DND-41 (cell line): ENCODE data around the gene WDR46.
A peak's percentile ranks its signal among the peaks of the same experiment; 100 is the strongest.

Experiments
- ATAC-seq: fragments of 200-7000 bp; cut with Tn5 transposase; 3 replicates; pipeline ENCODE4 v1.9.1; 2021; ENCODE audit warnings: low read depth; ENCODE audit not compliant: insufficient read depth
- DNase-seq: peaks from one replicate; pipeline ENCODE4 v3.0.0-alpha.2; 2020
- H2AFZ ChIP-seq: 2 replicates; pipeline ENCODE4 v1.6.0; 2012; ENCODE audit warnings: low read depth, low read length
- H3K27ac ChIP-seq: 2 replicates; pipeline ENCODE4 v1.5.1; 2012; ENCODE audit warnings: low read length, inconsistent platforms
- H3K27me3 ChIP-seq: fragments of 200-600 bp; sonication (generic); 2 replicates; pipeline ENCODE4 v1.6.0; 2012; ENCODE audit warnings: low read length, mild to moderate bottlenecking, inconsistent platforms; ENCODE audit not compliant: insufficient read depth, poor library complexity
- H3K36me3 ChIP-seq: 2 replicates; pipeline ENCODE4 v1.5.1; 2012; ENCODE audit warnings: low read length, inconsistent platforms; ENCODE audit not compliant: insufficient read depth
- H3K4me1 ChIP-seq: 2 replicates; pipeline ENCODE4 v1.5.1; 2012; ENCODE audit warnings: mild to moderate bottlenecking, low read length; ENCODE audit not compliant: insufficient read depth
- H3K4me2 ChIP-seq: 2 replicates; pipeline ENCODE4 v1.6.0; 2012; ENCODE audit warnings: mild to moderate bottlenecking, moderate library complexity, low read length, inconsistent platforms; ENCODE audit not compliant: insufficient read depth
- H3K4me3 ChIP-seq, 2 experiments: fragments of 200-600 bp in 1 of 2; shearing (Covaris generic) in 1 of 2; 2 replicates each; pipeline ENCODE4 v1.5.1; 2012 to 2016; ENCODE audit warnings: inconsistent platforms in 2 of 2, low read length in 2 of 2, mild to moderate bottlenecking in 2 of 2, low read depth in 1 of 2, moderate library complexity in 1 of 2
- H3K79me2 ChIP-seq: 2 replicates; pipeline ENCODE4 v1.6.0; 2012; ENCODE audit warnings: low read length, inconsistent platforms; ENCODE audit not compliant: insufficient read depth
- H3K9ac ChIP-seq: 2 replicates; pipeline ENCODE4 v1.6.0; 2012; ENCODE audit warnings: low read depth, mild to moderate bottlenecking, inconsistent platforms, low read length, moderate library complexity
- H3K9me3 ChIP-seq: 2 replicates; pipeline ENCODE4 v1.5.1; 2012; ENCODE audit warnings: low read length, moderate library complexity, mild to moderate bottlenecking, inconsistent platforms; ENCODE audit not compliant: insufficient read depth, severe bottlenecking
- H4K20me1 ChIP-seq: 2 replicates; pipeline ENCODE4 v1.6.0; 2012; ENCODE audit warnings: low read length; ENCODE audit not compliant: insufficient read depth
- EZH2 ChIP-seq: IDR thresholded peaks from 3 replicates; pipeline ENCODE4 v1.6.1; 2012; ENCODE audit warnings: borderline replicate concordance, low read depth, mild to moderate bottlenecking, moderate library complexity, low read length, inconsistent platforms; ENCODE audit not compliant: severe bottlenecking
- TF ChIP-seq, protein P1 (sequence below): IDR thresholded peaks from 2 replicates; pipeline ENCODE4 v1.5.1; 2012; ENCODE audit warnings: borderline replicate concordance, low read length, moderate library complexity, mild to moderate bottlenecking; ENCODE audit not compliant: poor library complexity, severe bottlenecking; ENCODE audit errors: extremely low read depth

Gene WDR46

DNA sequence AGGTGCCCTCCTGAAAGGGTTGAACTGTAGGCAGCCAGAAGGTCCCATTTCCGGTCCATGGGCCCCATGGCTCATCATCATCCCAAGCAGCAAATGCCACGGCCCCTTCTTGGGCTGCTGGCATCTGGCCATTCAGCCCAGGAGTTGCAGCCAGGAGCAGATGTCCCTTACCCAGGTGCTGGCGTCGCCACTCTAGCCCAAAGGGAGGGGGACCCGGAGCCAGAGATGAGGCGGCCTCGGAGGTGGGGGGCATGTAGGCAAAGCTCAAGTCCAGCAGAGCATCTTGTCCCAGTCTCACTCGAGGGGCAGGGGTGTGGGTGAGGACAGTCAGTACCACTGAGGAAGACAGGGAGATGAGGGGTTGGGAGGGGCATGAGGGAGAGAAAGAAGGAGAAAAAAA lies 16.0 kb upstream of the WDR46 start:
- DNase-seq, result no peak
- H4K20me1 ChIP-seq, result peaks cover 17% of the 10 kb centered on the region
- no peak overlapping the region for H3K9ac ChIP-seq
- H2AFZ ChIP-seq, result no peak overlapping the region
- H3K27ac ChIP-seq, result no peak overlapping the region
- peaks cover 58% of the 10 kb centered on the region for H3K79me2 ChIP-seq
- no peak for ATAC-seq
- H3K9me3 ChIP-seq, result no peaks in the 10 kb centered on the region
- peaks cover 19% of the 10 kb centered on the region for H3K4me1 ChIP-seq
- H3K4me2 ChIP-seq, result no peak overlapping the region
- H3K27me3 ChIP-seq, result no peaks in the 10 kb centered on the region
- H3K36me3 ChIP-seq, result peaks cover 55% of the 10 kb centered on the region
- TF ChIP-seq, protein P1, sequence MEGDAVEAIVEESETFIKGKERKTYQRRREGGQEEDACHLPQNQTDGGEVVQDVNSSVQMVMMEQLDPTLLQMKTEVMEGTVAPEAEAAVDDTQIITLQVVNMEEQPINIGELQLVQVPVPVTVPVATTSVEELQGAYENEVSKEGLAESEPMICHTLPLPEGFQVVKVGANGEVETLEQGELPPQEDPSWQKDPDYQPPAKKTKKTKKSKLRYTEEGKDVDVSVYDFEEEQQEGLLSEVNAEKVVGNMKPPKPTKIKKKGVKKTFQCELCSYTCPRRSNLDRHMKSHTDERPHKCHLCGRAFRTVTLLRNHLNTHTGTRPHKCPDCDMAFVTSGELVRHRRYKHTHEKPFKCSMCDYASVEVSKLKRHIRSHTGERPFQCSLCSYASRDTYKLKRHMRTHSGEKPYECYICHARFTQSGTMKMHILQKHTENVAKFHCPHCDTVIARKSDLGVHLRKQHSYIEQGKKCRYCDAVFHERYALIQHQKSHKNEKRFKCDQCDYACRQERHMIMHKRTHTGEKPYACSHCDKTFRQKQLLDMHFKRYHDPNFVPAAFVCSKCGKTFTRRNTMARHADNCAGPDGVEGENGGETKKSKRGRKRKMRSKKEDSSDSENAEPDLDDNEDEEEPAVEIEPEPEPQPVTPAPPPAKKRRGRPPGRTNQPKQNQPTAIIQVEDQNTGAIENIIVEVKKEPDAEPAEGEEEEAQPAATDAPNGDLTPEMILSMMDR, result no peak
- no peak for TF ChIP-seq EZH2
- no peak overlapping the region for H3K4me3 ChIP-seq

DNA sequence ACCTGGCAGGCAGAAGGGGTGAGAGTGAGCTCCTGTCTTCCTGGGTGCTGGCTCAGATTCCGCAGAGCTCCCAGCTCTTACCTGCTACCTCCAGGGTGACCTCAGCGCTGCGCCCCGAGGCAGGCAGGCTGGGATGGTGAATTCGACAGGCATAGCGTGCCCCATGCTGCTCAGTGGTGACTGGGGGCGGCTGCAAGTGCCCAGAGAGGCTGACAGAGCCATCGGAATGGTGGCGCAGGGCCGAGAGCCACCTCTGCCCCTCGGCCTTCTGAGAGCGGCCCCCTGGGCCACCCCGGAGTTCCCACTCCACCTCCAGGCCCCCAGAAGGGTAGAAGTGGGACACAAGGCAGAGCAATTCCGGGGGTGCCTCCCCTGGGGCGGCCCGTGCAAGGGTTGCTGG lies 15.2 kb upstream of the WDR46 start:
- H2AFZ ChIP-seq, result no peak overlapping the region
- H3K27ac ChIP-seq, result no peak overlapping the region
- no peak for ATAC-seq
- H3K4me3 ChIP-seq, result no peak overlapping the region
- H3K4me2 ChIP-seq, result no peak overlapping the region
- H3K27me3 ChIP-seq, result no peaks in the 10 kb centered on the region
- peaks cover 55% of the 10 kb centered on the region for H3K36me3 ChIP-seq
- H3K79me2 ChIP-seq, result peaks cover 61% of the 10 kb centered on the region
- no peak for DNase-seq
- H3K9ac ChIP-seq, result no peak overlapping the region
- peaks cover 24% of the 10 kb centered on the region for H4K20me1 ChIP-seq
- no peak for TF ChIP-seq EZH2
- no peaks in the 10 kb centered on the region for H3K9me3 ChIP-seq
- peaks cover 25% of the 10 kb centered on the region for H3K4me1 ChIP-seq

DNA sequence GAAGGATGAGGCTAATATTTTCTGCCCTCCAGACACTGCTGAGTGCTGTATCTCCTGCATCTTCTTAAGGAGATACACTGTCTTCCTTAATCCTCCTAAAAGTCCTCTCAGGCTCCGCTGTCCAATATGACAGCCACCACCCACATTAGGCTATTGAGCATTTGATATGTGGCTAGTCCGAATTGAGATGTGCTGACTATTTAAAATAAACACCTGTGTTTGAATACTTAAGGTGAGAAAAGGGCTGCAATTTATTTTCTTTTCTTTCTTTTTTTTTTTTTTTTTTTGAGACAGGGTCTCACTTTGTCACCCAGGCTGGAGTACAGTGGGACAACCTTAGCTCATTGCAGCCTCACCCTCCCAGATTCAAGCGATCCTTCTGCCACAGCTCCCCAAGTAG lies 12.8 kb upstream of the WDR46 start:
- Histone ChIP-seq H3K9ac (no peak overlapping the region), H2AFZ (no peak overlapping the region), H4K20me1 (peaks cover 20% of the 10 kb centered on the region), H3K36me3 (peaks cover 43% of the 10 kb centered on the region), H3K27ac (no peak overlapping the region), H3K79me2 (peaks cover 57% of the 10 kb centered on the region), H3K9me3 (no peaks in the 10 kb centered on the region), H3K4me2 (no peak overlapping the region), H3K4me1 (peaks cover 39% of the 10 kb centered on the region), H3K27me3 (no peaks in the 10 kb centered on the region), H3K4me3 (no peak overlapping the region)
- ATAC-seq (no peak), DNase-seq (no peak)
- TF ChIP-seq EZH2, result no peak
- TF ChIP-seq, protein P1, result no peak

DNA sequence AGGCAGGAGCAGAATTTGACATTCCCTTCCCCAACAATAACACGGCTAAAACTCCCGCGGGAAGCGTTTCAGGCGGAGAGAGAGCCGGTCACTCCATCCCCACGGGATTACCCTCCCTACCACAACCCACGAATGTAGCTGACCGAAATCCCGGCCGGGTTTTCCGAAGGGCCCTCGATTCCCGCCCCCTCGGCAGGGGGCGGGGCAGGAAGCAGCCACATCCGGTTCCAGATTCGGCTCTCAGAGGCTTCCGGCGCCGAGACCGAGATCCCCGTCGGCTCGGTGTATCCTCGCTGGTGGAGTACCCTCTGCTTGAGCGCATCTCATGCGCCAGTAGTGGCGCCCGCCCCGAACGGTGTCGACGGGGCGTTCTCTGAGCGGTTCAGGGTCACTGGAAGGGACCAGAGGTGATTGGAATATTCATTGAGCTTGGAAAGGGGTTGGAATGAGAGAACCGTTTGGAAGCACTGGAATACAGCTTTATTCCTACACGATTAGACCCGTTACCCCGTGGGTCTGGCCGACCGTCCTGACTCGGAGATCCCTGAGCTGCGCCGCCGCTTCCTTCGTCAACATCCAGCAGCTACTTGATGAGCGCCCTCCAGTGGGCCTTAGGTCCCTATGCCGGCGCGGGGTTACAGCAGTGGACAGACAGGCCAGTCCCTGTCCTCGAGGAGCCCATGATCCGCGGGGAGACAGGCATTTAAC lies 10.4 kb upstream of the WDR46 start:
- H4K20me1 ChIP-seq, result peaks cover 11% of the 10 kb centered on the region
- H3K4me2 ChIP-seq, result peak overlapping the region; percentile 96
- H3K4me1 ChIP-seq, result peaks cover 43% of the 10 kb centered on the region
- no peaks in the 10 kb centered on the region for H3K27me3 ChIP-seq
- H3K9ac ChIP-seq, result peak overlapping the region; percentile 93
- TF ChIP-seq, protein P1, result peak; percentile 81
- no peak for TF ChIP-seq EZH2
- H3K36me3 ChIP-seq, result peaks cover 41% of the 10 kb centered on the region
- ATAC-seq, result peak; percentile 88
- H3K27ac ChIP-seq, result peak overlapping the region; percentile 98
- H2AFZ ChIP-seq, result peak overlapping the region; percentile 92
- H3K4me3 ChIP-seq, result peak overlapping the region; percentile 76 to 90
- H3K9me3 ChIP-seq, result no peaks in the 10 kb centered on the region
- DNase-seq, result peak; percentile 95
- peaks cover 37% of the 10 kb centered on the region for H3K79me2 ChIP-seq
